A549 (cell line): ENCODE results near the gene CD34.

Source experiments
- CBX8 ChIP-seq: fragments of 200-600 bp; sonication (generic); IDR thresholded peaks from 2 replicates; pipeline ENCODE4 v1.6.1; 2016
- EHF ChIP-seq: fragments of 250-450 bp; sonication (Bioruptor Pico); IDR thresholded peaks from 2 replicates; pipeline ENCODE4 v1.5.0; 2020; ENCODE audit warnings: mild to moderate bottlenecking
- KDM5A ChIP-seq: fragments of 200-600 bp; sonication (generic); IDR thresholded peaks from 2 replicates; pipeline ENCODE4 v1.6.1; 2016; ENCODE audit warnings: antibody characterized with exemption, mild to moderate bottlenecking
- REST ChIP-seq: fragments of 200-600 bp; sonication (generic); IDR thresholded peaks from 2 replicates; pipeline ENCODE4 v1.6.1; 2016; ENCODE audit warnings: antibody characterized with exemption, mild to moderate bottlenecking, moderate library complexity
- TF ChIP-seq, protein P1 (sequence below): fragments of >200 bp; sonication (Bioruptor Twin); formaldehyde crosslinking; IDR thresholded peaks from 3 replicates; pipeline ENCODE4 v1.5.1; 2016
- TF ChIP-seq, protein P2 (sequence below): IDR thresholded peaks from 2 replicates; pipeline ENCODE4 v1.6.1; 2012; ENCODE audit warnings: low read depth, borderline replicate concordance

DNA sequence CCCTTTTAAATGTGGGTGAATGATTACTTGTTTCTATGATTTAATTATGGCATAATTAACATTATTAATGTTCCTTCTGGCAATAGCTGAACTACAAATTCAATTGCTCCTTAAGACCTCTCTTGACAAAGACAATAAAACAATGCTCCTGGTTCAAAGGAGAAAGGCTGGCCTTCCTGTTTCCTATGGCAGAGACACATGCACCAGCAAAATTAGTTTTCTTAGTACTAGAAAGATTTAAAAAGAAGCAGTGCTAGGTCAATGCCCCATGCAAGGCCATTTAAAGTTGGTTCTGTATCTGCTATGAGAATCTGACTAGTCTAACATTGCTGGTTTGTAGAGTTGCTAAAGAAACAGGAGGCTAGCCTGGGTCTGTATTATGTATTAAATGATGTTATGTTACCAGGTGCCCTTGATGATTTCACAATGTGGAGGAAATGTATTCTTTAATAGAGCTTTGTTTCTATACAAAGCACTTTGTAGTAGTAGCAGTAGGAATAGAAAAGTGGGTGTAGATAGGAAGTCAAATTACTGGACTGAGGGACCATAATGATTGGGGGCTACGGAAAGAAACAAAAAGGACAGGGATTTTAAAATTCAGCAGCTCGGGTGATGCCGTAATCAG lies 38.8 kb upstream of the CD34 start:
- TF ChIP-seq KDM5A, result no peak
- TF ChIP-seq, protein P1, sequence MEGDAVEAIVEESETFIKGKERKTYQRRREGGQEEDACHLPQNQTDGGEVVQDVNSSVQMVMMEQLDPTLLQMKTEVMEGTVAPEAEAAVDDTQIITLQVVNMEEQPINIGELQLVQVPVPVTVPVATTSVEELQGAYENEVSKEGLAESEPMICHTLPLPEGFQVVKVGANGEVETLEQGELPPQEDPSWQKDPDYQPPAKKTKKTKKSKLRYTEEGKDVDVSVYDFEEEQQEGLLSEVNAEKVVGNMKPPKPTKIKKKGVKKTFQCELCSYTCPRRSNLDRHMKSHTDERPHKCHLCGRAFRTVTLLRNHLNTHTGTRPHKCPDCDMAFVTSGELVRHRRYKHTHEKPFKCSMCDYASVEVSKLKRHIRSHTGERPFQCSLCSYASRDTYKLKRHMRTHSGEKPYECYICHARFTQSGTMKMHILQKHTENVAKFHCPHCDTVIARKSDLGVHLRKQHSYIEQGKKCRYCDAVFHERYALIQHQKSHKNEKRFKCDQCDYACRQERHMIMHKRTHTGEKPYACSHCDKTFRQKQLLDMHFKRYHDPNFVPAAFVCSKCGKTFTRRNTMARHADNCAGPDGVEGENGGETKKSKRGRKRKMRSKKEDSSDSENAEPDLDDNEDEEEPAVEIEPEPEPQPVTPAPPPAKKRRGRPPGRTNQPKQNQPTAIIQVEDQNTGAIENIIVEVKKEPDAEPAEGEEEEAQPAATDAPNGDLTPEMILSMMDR, result no peak
- TF ChIP-seq, protein P2, sequence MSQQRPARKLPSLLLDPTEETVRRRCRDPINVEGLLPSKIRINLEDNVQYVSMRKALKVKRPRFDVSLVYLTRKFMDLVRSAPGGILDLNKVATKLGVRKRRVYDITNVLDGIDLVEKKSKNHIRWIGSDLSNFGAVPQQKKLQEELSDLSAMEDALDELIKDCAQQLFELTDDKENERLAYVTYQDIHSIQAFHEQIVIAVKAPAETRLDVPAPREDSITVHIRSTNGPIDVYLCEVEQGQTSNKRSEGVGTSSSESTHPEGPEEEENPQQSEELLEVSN, result no peak
- no peak for TF ChIP-seq REST
- no peak for TF ChIP-seq CBX8
- TF ChIP-seq EHF, result no peak
